HG02970 (cell line): ENCODE results near the gene TMEM132C.

Experiments
- ATAC-seq: cut with Tn5 transposase; IDR thresholded peaks from one replicate; pipeline ENCODE4 v1.9.1; 2021; ENCODE audit warnings: mild to moderate bottlenecking, moderate library complexity, moderate number of reproducible peaks; ENCODE audit not compliant: unreplicated experiment, low FRiP score

The TMEM132C gene

GRCh38 chr12:128402486-128403243 lies 135.7 kb downstream of the TMEM132C start:
- no peak for ATAC-seq

GRCh38 chr12:128408669-128409068 lies 141.7 kb downstream of the TMEM132C start:
- no peak for ATAC-seq

- no peak for ATAC-seq
These were observed 148.1 kb downstream of the TMEM132C start for GRCh38 chr12:128415036-128415560.

GRCh38 chr12:128418944-128419343 lies 152.0 kb downstream of the TMEM132C start:
- ATAC-seq, result no peak

GRCh38 chr12:128420163-128420562 lies 153.2 kb downstream of the TMEM132C start:
- no peak for ATAC-seq

GRCh38 chr12:128421375-128421774 lies 154.4 kb downstream of the TMEM132C start:
- ATAC-seq, result no peak

- no peak for ATAC-seq
These were observed 156.2 kb downstream of the TMEM132C start for GRCh38 chr12:128423205-128423604.

GRCh38 chr12:128424931-128425431 lies 158.0 kb downstream of the TMEM132C start:
- ATAC-seq, result no peak

GRCh38 chr12:128425666-128426331 lies 158.8 kb downstream of the TMEM132C start:
- no peak for ATAC-seq

GRCh38 chr12:128426511-128426910 lies 159.5 kb downstream of the TMEM132C start:
- no peak for ATAC-seq

- no peak for ATAC-seq
These were observed 172.8 kb downstream of the TMEM132C start for GRCh38 chr12:128439796-128440195.

- no peak for ATAC-seq
These were observed 175.1 kb downstream of the TMEM132C start for GRCh38 chr12:128442096-128442495.

GRCh38 chr12:128444598-128444997 lies 177.6 kb downstream of the TMEM132C start:
- no peak for ATAC-seq

GRCh38 chr12:128445415-128446127 lies 178.6 kb downstream of the TMEM132C start:
- no peak for ATAC-seq

GRCh38 chr12:128449146-128449894 lies 182.3 kb downstream of the TMEM132C start:
- no peak for ATAC-seq

GRCh38 chr12:128450810-128451209 lies 183.8 kb downstream of the TMEM132C start:
- ATAC-seq, result no peak

GRCh38 chr12:128455851-128456250 lies 188.9 kb downstream of the TMEM132C start:
- no peak for ATAC-seq

GRCh38 chr12:128456922-128457321 lies 190.0 kb downstream of the TMEM132C start:
- ATAC-seq, result no peak

- ATAC-seq, result no peak
These were observed 191.5 kb downstream of the TMEM132C start for GRCh38 chr12:128458301-128458974.

GRCh38 chr12:128459067-128459466 lies 192.1 kb downstream of the TMEM132C start:
- ATAC-seq, result no peak
